GM21423 (cell line): ENCODE measurements around the gene KRT20.
"Not testable (repeated sequence)": the region's sequence is repeated elsewhere in the genome, so short reads cannot be mapped to it uniquely, and the experiment has no call there.

Source experiments
- ATAC-seq: cut with Tn5 transposase; IDR thresholded peaks from one replicate; pipeline ENCODE4 v1.9.1; 2021; ENCODE audit warnings: mild to moderate bottlenecking, moderate library complexity; ENCODE audit not compliant: unreplicated experiment

KRT20 gene, protein sequence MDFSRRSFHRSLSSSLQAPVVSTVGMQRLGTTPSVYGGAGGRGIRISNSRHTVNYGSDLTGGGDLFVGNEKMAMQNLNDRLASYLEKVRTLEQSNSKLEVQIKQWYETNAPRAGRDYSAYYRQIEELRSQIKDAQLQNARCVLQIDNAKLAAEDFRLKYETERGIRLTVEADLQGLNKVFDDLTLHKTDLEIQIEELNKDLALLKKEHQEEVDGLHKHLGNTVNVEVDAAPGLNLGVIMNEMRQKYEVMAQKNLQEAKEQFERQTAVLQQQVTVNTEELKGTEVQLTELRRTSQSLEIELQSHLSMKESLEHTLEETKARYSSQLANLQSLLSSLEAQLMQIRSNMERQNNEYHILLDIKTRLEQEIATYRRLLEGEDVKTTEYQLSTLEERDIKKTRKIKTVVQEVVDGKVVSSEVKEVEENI

GRCh38 chr17:40884708-40885512, at the start of gene KRT20:
KRT20 (minus strand) TSS chr17:40885242; CDS start chr17:40885185, 57 bp downstream.
- no peak for ATAC-seq

DNA sequence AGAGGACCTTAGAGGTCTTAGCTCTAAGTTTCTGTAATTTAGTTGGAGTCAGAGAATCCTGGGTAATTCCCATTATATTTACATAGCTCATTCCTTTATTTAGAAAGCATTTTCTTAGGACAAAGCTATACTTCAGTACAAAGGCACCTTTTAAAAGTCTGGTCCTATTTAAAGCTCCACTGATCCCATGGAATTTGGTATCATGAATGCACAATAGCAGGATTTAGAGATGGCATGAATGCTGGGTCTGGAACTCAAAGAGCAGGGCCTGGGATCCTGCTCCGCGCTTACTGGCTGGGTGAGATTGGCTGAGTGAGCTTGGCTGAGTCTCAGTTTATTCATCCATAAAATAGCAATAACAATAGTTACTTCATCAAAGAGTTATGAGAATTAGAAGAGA, 47.6 kb upstream of the KRT20 start:
- no peak for ATAC-seq

GRCh38 chr17:40931311-40931710, 46.3 kb upstream of the KRT20 start:
- ATAC-seq = no peak

DNA sequence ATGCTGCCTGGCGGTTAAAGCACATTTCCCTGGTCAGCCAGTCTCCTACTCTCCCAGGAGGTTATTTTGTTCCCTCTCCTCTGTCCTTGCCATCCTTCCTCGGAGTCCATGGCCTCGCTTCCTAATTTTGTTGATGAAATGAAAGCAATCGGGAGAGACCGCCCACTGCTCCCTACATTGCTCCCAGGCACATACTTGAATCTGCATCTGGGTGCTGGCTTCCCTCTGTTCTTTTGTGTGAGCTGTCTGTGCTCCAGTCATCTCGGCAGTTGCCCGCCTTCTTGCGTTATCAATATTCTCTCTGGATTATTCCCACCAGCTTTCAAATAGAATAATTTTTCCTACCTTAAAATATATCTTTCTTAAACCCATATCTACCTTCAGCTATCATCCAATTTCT, 41.3 kb upstream of the KRT20 start:
- no peak for ATAC-seq

GRCh38 chr17:40922239-40922638, 37.2 kb upstream of the KRT20 start:
- no peak for ATAC-seq

- ATAC-seq = no peak
Observed at GRCh38 chr17:40921026-40921425, 36.0 kb upstream of the KRT20 start.

- not testable (repeated sequence) for ATAC-seq
Observed at GRCh38 chr17:40917116-40917515, 32.1 kb upstream of the KRT20 start.

GRCh38 chr17:40916366-40916765, 31.3 kb upstream of the KRT20 start:
- no peak for ATAC-seq

DNA sequence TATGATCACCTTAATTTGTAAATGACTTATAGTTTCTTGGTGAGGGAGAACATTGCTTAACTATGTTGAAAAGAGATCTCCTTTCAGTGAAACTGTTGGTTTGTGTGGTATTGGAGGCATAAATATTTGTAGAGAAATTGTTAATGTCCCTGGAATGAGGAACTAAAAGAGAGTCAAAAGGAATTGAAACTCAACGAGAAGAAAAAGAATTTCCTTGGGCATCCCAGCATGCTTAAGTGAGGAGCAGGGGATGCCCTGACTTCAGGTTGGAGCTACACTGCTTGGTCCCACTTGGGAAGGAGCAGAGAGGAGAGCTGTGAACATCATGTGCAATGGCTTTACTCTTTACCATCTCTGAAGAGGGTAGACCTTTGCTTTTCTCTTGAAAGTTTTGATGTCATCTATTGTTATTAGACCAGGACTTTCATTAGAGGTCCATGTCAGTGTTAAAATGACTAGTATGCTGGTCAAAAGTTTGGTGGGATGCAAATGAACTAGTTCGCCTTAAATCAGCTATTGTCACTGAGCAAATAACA, 30.7 kb upstream of the KRT20 start:
- no peak for ATAC-seq

GRCh38 chr17:40915199-40915661, 30.2 kb upstream of the KRT20 start:
- ATAC-seq = no peak

- no peak for ATAC-seq
Observed at GRCh38 chr17:40914075-40914855, 29.2 kb upstream of the KRT20 start.

GRCh38 chr17:40912486-40913210, 27.6 kb upstream of the KRT20 start:
- no peak for ATAC-seq

DNA sequence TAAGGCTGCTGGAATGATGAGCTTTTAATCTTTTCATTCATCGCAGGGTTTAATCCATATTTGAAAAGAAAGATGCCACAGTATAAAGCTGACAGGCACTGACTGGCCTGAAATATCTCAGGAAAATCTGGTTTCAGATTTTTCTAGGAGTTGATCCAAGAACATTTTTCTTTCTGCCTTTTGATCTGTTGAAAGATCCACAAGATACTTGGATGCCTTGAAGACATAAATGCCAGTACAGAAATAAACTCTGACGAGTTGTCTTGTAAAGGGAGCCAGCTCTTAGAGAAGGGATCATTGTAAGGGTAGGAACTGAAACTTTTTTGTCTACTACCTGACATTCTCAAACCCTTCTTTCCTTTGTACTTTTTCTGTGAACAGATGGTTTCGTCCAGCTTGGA, 25.4 kb upstream of the KRT20 start:
- no peak for ATAC-seq

DNA sequence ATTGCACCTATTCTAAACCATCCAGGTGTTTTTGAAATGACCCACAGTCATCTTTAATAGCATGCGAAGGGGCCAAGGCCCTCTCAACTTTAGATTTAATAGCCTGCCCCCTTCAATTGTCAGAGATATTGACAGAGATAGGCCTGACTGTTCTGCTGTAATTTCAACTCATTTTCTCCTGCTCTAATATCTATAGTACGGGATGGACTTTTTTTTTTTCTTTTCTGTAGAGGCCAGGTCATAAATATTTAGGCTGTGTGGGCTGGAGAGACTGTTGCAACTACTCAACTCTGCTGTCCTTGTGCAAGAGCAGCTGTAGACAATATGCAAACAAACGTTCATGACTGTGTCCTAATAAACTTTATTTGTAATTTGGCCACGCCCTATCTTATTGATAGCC, 24.7 kb upstream of the KRT20 start:
- no peak for ATAC-seq

DNA sequence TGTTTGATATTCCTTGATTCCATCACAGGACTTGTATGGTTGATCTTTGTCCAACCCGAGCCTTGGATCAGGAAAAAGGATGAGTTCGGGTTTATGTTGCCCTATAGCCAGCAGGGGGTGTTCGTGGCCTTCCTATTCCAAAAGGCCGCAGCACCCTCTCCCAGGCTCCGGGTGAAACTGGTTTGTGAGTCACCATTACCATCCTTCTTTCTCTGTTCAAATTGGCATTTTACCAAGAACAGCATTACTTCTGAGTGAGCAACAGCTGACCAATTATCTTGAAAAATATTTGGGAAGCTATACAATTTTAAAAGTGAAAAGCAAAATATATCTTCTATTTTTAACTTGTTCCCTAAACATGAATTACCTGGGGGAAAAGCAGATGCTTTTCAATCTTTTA, 24.3 kb upstream of the KRT20 start:
- ATAC-seq = no peak

DNA sequence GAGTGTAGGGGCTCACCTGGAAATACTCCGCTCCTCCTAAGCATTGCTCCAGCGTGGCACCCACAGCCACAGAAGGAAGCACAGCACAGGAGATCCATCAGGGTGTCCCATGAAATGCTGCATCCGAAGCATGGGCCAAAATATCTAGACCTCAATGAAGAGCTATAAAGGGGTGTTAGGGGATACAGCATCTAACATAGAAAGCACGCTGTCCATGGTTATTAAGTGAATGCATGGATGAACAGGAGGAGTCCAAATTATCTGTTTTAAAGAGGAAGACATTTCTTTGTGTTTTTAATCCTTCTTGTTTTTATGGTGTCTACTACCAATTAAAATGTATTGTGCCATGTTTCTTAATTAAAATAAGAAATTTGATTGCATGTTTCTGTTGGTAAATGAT, 21.6 kb upstream of the KRT20 start:
- no peak for ATAC-seq

DNA sequence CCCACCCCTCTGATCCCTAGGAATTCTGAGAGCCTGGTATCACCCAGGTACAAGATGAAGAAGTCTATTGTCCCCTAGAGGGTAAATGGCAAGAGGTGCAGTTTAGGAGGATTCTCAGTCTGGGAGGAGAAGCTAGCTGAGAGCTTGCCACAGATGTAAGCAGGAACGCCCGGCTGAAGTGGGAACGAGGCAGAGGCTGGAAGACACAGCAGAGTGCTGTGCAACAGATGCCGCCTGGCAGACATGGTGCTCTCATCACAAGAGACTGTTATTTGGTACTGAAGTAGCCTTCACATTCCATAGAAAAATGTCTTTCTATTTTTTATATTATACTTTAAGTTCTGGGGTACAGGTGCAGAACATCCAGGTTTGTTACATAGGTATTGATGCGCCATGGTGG, 20.3 kb upstream of the KRT20 start:
- ATAC-seq = no peak

GRCh38 chr17:40903129-40903847, 18.2 kb upstream of the KRT20 start:
- no peak for ATAC-seq

DNA sequence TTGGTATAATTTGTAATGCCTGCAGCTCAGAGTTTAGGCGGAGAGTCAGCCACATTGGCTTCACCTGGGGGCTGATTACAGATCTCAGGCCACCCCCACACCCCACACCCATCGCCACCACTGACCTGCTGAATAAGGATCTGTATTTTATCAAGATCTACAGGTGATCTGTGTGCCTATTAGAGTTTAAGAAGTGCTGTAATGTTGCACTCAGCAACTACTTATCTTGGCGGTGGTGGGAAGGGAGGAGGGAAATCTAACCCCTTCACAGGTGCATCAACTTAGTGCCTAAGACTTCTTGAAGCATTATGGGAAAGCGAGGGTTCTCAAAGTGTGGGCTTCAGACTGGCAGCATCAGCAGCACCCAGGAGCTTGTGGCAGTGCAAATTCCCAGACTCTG, 17.5 kb upstream of the KRT20 start:
- ATAC-seq = no peak
